ENCODE results near the gene MLPH.

The MLPH gene

GRCh38 chr2:237480556-237480955 is 6.5 kb upstream of the MLPH start:
- DNase-seq, result no peak

DNA sequence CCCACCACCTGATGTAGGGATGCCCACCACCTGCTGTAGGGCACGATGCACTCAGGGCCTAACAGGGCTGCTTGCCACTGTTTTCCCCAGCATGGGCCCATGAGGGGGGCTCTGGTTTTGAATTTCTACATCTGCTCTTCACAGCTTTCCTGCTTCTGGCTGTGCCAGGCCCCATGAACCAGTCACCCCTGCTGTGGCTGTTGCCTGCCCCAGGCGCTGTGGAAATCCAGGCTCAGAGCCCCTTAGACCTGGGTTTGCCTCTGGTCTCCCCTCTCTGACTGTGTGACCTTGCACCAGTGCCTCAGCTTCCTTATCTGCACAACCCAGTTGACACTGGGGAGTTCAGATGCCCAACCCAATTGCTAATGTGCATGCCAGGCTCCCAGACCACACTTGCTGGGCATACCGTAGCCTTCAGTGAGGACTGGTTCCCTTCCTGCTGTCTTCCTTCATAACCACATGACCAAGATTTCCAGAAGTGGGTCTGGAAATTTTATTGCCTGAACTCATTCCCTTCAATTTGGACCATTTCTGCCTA is 6.0 kb upstream of the MLPH start:
- no peak for DNase-seq

DNA sequence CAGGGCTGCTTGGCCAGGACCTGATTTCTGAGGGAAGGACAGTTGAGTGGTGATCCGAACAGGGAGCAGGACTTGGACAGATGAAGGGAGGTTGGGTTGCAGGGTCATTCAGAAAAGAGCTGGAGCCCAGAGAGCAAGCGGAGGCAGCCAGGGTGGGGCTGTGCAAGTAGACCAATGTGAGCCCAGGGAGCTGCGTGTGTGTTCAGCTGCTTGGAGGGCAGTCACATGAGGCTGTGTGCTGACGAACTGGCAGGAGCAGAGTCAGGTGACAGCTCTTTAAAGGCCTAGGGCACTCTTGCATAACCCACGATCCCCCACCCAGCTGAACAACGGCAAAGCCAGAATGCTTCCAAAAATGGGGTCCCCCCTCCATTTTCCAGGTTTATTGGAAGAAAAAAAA is 4.6 kb upstream of the MLPH start:
- DNase-seq, result no peak

- no peak for DNase-seq
These were observed 3.9 kb upstream of the MLPH start for GRCh38 chr2:237483018-237483731.

GRCh38 chr2:237485304-237485703 is 1.7 kb upstream of the MLPH start:
- DNase-seq, result no peak

- DNase-seq, result no peak
These were observed 1.2 kb upstream of the MLPH start for GRCh38 chr2:237485844-237486243.

DNA sequence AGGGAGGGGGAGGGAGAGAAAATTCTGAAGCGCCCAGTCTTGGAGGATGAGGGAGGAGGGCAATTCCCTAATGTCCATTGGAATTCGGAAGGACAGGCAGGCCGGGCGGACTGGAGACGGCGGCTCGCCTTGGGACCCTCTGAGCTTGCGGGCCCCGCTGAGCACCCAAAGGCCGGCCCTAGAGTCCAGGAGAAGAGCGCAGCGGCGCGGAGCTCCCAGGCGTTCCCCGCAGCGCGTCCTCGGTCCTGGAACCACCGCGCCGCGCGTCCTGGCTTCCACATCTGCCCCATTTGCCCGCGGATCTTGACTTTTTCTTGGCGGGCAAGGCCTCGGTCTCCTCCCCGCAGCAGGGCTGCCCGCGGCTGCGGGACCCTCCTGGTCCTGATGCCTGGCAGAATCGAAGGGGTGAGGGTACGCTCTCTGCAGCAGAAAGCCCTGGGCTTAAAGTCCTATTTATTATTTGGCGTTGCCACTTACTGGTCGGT is 675 bp upstream of the MLPH start:
- DNase-seq, result no peak

- DNase-seq, result no peak
These were observed 445 bp downstream of the MLPH start for GRCh38 chr2:237487496-237487895.

DNA sequence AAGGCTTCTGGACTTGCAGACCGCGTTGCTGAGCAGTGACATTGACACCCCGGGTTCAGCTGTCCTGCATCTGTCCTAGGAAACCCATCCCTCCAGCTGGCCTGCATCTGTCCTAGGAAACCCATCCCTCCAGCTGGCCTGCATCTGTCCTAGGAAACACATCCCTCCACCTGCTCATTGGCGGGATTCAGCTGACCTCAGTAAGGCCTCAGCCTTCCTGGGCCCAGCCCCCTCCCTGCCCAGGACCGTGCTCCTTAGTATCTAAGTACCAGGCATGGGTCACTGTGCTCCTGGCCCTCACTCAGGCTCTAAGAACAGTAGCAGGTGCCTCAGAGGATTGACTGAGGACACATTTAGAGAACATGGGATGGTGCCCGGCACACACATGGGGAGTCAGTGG is 1.2 kb downstream of the MLPH start:
- no peak for DNase-seq

GRCh38 chr2:237488901-237489860 is 2.1 kb downstream of the MLPH start:
- DNase-seq, result no peak

DNA sequence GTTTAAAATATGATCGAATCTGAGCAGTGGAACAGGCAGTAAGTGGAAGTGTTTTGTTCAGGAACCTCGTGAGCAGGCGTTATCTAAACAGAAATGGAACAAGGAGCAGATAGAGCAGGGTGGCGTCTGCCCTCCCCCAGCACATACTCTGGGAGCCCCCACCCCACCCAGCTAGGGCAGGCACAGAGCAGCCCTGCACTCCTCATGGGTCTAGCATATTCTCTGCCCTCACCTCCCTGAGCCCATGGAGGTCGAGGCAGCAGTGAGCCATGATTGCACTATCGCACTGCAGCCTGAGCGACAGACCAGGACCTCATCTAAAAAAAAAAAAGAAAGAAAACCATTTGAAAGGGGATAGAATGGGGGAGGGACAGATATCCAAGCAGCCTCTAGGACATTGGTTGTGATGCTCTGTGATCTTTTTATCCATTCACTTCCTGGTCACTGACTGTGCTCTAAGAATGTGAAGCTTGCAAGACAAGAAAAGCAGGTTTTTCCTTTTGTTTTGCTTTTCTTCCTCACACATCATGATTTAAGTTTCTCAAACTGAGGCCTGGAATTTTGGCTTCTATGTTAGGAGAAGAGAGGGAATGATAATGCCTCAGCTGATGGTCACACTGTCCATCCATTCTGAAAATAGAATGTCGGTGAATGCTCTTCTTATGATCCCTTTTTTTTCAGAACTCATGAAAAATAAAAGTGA is 3.1 kb downstream of the MLPH start:
- DNase-seq, result no peak

- DNase-seq, result no peak
These were observed 3.7 kb downstream of the MLPH start for GRCh38 chr2:237490795-237491194.

DNA sequence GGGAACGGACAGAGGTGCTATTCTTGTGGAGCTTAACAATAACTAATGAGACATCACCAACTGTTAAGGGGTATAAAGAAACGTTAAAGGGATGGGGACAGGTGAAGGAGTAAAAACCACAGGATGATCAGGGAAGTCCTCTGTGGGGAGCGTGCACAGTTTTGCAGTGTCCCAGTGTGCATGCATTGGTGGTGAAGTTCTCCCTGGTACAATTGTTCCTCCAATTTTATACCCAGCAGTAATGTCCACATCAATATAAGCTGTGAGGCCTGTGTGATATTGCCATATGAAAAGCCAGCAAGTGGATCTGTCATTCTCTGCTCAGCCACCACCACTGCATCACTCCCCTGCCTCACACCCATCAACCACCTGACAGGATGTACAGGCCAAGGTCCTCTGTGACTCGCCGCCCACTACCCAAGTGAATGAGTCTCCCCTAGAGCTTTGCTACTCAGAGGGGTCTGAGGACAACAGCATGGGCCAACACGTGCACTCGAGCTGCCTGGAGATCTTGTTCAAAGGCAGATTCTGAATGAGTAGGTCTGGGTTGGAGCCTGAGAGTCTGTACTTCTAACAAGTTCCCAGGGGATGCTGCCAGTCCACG is 4.6 kb downstream of the MLPH start:
- no peak for DNase-seq

DNA sequence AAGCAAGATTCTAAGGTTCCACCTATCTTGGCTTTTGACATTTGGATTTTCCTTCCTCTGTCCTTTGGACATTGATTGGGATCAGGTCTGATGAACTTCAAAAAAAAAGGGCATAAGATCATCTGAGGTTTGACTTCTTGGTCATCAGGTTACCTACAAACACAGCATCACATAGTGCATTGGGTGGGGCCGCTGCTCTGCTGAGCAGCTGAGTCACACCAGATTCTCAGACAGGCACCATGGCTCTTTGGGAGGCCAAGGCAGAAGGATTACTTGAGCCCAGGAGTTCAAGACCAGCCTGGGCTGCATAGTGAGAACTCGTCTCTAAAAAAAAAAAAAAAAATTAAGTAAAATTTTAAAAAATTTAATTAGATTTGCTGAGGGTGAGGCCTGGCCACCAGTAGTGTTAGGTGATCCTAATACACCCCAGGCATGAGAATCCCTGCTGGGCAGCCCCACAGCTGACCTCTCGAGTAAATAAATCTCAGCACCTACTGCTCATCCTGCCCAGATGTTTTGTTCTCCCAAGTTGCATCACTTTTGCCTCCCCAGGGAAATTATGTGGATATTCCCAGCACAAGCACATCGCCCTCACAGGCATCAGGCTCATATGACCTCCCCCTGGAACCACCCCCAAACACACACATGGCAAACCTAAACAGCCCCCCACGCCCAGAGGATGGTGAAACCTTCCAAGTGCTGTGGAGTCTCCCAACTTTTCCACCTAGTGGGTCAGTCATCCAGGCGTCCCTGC is 5.3 kb downstream of the MLPH start:
- no peak for DNase-seq

DNA sequence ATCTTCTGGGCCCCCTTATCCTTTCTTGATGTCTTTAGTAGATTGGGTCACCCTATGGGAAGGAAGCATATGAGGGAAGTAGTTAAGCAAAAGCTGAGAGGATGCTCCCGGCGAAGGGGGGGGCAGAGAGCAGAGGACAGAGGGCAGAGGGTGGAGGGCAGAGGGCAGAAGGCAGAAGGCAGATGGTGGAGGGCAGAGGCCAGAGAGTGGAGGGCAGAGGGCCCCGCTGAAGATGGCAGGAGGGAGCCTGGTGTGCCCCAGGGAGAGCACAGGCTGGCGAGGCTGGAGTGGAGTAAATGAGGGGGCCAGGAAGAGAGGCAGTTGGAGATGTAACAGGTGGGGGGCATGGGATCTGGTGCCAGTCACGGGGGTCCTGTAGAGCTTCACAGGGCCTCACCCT is 7.0 kb downstream of the MLPH start:
- no peak for DNase-seq

- DNase-seq, result no peak
These were observed 8.6 kb downstream of the MLPH start for GRCh38 chr2:237495521-237496117.

DNA sequence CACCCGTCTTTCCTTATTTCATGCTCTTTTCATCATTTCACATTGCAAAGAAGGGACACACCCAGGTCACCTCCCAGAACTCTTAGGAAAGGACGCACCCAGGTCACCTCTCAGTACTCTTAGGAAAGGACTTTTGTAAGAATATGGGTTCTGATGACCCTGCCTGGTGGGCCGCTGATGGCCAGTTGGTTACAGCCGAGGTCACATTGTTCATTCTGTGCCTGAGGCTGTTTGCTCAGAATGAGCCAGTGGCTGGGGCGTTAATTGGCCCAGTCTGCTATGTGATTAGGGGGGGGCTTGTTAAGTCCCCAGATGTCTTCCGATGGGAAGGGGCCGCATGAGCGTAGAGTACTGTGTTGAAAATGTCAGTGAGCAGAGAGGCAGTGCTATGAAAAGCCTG is 9.4 kb downstream of the MLPH start:
- DNase-seq, result no peak

- DNase-seq, result no peak
These were observed 10.2 kb downstream of the MLPH start for GRCh38 chr2:237497009-237497837.

DNA sequence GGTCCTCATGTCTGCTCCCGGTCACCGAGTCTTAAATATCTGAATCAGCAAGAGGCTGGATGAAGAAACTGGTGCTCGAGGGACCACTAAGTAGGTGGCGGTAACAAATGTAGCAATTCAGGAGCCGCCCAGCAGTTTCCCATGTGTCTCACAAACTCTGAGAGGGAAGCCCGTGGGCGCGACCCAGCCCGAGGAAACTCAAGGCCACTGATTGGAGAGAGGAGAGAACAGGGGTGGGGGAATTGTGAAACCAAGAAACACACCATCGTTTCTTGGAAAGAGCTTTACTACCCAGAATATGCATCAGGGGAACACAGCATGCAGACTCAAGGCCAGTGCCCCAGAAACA is 10.8 kb downstream of the MLPH start:
- no peak for DNase-seq

- DNase-seq, result no peak
These were observed 11.3 kb downstream of the MLPH start for GRCh38 chr2:237498341-237498740.

Measured in activated naive CD4-positive, alpha-beta T cell treated with anti-CD3 and anti-CD28 coated beads, Interleukin-2, amount 50 U/mL, for 16 hours (primary cell).